HG03159 (cell line): ENCODE measurements around the gene CDCA3.

Experiments used
- ATAC-seq: cut with Tn5 transposase; IDR thresholded peaks from one replicate; pipeline ENCODE4 v1.9.1; 2021; ENCODE audit warnings: mild to moderate bottlenecking, moderate library complexity; ENCODE audit not compliant: unreplicated experiment

The CDCA3 gene

GRCh38 chr12:6834873-6835272 is 16.2 kb downstream of the CDCA3 start:
- no peak for ATAC-seq

- ATAC-seq = no peak
Observed at GRCh38 chr12:6834254-6834653, 16.8 kb downstream of the CDCA3 start.

- ATAC-seq = no peak
Observed at GRCh38 chr12:6833189-6833890, 17.7 kb downstream of the CDCA3 start.

- no peak for ATAC-seq
Observed at GRCh38 chr12:6832125-6832524, 19.0 kb downstream of the CDCA3 start.

- ATAC-seq = no peak
Observed at GRCh38 chr12:6831450-6831995, 19.6 kb downstream of the CDCA3 start.

GRCh38 chr12:6830999-6831398 is 20.1 kb downstream of the CDCA3 start:
- no peak for ATAC-seq

GRCh38 chr12:6830286-6830890 is 20.7 kb downstream of the CDCA3 start:
- ATAC-seq = no peak

- no peak for ATAC-seq
Observed at GRCh38 chr12:6829536-6830220, 21.4 kb downstream of the CDCA3 start.

- ATAC-seq = no peak
Observed at GRCh38 chr12:6828781-6829535, 22.1 kb downstream of the CDCA3 start.

GRCh38 chr12:6827982-6828780 is 22.9 kb downstream of the CDCA3 start, which contains the start of gene P3H3:
Gene P3H3, plus strand, starts transcription at chr12:6828407. Its CDS starts 34 bp downstream, at chr12:6828441.
- ATAC-seq = no peak

GRCh38 chr12:6827437-6827911 is 23.6 kb downstream of the CDCA3 start:
- ATAC-seq = no peak

GRCh38 chr12:6826734-6827436 is 24.2 kb downstream of the CDCA3 start:
- no peak for ATAC-seq

- ATAC-seq = no peak
Observed at GRCh38 chr12:6826125-6826733, 24.9 kb downstream of the CDCA3 start.

GRCh38 chr12:6825398-6826124 is 25.5 kb downstream of the CDCA3 start:
- ATAC-seq = no peak

- ATAC-seq = no peak
Observed at GRCh38 chr12:6824901-6825381, 26.1 kb downstream of the CDCA3 start.

GRCh38 chr12:6824085-6824775 is 26.9 kb downstream of the CDCA3 start:
- ATAC-seq = no peak

- no peak for ATAC-seq
Observed at GRCh38 chr12:6823182-6824084, 27.7 kb downstream of the CDCA3 start.
